OCI-LY1 (cell line): ENCODE data around the gene PGAP1.

ENCODE experiments used
- H2AFZ ChIP-seq: fragments of 200-600 bp; sonication (generic), shearing (Covaris generic); 2 replicates; pipeline ENCODE4 v1.6.0; 2014; ENCODE audit warnings: antibody characterized with exemption, mild to moderate bottlenecking, low read length
- H3F3A ChIP-seq: fragments of 200-600 bp; sonication (generic), shearing (Covaris generic); 2 replicates; pipeline ENCODE4 v1.6.0; 2014; ENCODE audit warnings: mild to moderate bottlenecking, antibody characterized with exemption, low read length, moderate library complexity; ENCODE audit not compliant: insufficient read depth
- H3K27ac ChIP-seq: fragments of 200-600 bp; sonication (generic); 2 replicates; pipeline ENCODE4 v1.5.1; 2014; ENCODE audit warnings: low read length, mixed run types, mild to moderate bottlenecking, low read depth; ENCODE audit not compliant: poor library complexity, severe bottlenecking
- H3K27me3 ChIP-seq: fragments of 200-600 bp; sonication (generic); 2 replicates; pipeline ENCODE4 v1.6.0; 2014; ENCODE audit warnings: antibody characterized with exemption, mild to moderate bottlenecking, low read length, moderate library complexity; ENCODE audit not compliant: insufficient read depth
- H3K36me3 ChIP-seq: fragments of 200-600 bp; sonication (generic); 2 replicates; pipeline ENCODE4 v1.6.1; 2014; ENCODE audit warnings: mild to moderate bottlenecking, antibody characterized with exemption, low read length, moderate library complexity, mixed read lengths; ENCODE audit not compliant: insufficient read depth
- H3K4me1 ChIP-seq: fragments of 200-600 bp; sonication (generic); 2 replicates; pipeline ENCODE4 v1.5.1; 2014; ENCODE audit warnings: mild to moderate bottlenecking, low read length, moderate library complexity; ENCODE audit not compliant: insufficient read depth, severe bottlenecking
- H3K4me2 ChIP-seq: fragments of 200-600 bp; sonication (generic), shearing (Covaris generic); 2 replicates; pipeline ENCODE4 v1.6.1; 2014; ENCODE audit warnings: low read length
- H3K4me3 ChIP-seq: fragments of 200-600 bp; sonication (generic); 2 replicates; pipeline ENCODE4 v1.5.1; 2014; ENCODE audit warnings: low read length, low read depth, mild to moderate bottlenecking, mixed read lengths; ENCODE audit not compliant: poor library complexity, severe bottlenecking
- H3K79me2 ChIP-seq: fragments of 200-600 bp; shearing (Covaris generic); 2 replicates; pipeline ENCODE4 v1.6.1; 2016; ENCODE audit warnings: mixed run types, low read length, mixed read lengths; ENCODE audit not compliant: insufficient read depth
- H3K9ac ChIP-seq: fragments of 200-600 bp; sonication (generic), shearing (Covaris generic); 2 replicates; pipeline ENCODE4 v1.6.1; 2014; ENCODE audit warnings: mild to moderate bottlenecking, low read length, mixed read lengths
- H3K9me2 ChIP-seq: fragments of 200-600 bp; sonication (generic), shearing (Covaris generic); 2 replicates; pipeline ENCODE4 v1.6.1; 2014; ENCODE audit warnings: low read depth, mild to moderate bottlenecking, low read length, mixed read lengths
- H3K9me3 ChIP-seq: fragments of 200-600 bp; shearing (Covaris generic); 2 replicates; pipeline ENCODE4 v1.6.1; 2014; ENCODE audit warnings: low read length, mixed read lengths
- H4K20me1 ChIP-seq: fragments of 200-600 bp; sonication (generic), shearing (Covaris generic); 2 replicates; pipeline ENCODE4 v1.6.0; 2016; ENCODE audit warnings: mild to moderate bottlenecking, low read length; ENCODE audit not compliant: insufficient read depth
- EZH2 ChIP-seq: fragments of 200-600 bp; sonication (generic), shearing (Covaris generic); IDR thresholded peaks from 2 replicates; pipeline ENCODE4 v1.8.0; 2017; ENCODE audit warnings: borderline replicate concordance, mixed run types, mild to moderate bottlenecking, antibody characterized with exemption, low read length, moderate library complexity, mixed read lengths
- TF ChIP-seq, protein P1 (sequence below): fragments of 200-600 bp; sonication (generic), shearing (Covaris generic); IDR thresholded peaks from 2 replicates; pipeline ENCODE4 v1.5.1; 2017; ENCODE audit warnings: mild to moderate bottlenecking, antibody characterized with exemption, low read length, moderate library complexity, mixed read lengths

The PGAP1 gene

DNA sequence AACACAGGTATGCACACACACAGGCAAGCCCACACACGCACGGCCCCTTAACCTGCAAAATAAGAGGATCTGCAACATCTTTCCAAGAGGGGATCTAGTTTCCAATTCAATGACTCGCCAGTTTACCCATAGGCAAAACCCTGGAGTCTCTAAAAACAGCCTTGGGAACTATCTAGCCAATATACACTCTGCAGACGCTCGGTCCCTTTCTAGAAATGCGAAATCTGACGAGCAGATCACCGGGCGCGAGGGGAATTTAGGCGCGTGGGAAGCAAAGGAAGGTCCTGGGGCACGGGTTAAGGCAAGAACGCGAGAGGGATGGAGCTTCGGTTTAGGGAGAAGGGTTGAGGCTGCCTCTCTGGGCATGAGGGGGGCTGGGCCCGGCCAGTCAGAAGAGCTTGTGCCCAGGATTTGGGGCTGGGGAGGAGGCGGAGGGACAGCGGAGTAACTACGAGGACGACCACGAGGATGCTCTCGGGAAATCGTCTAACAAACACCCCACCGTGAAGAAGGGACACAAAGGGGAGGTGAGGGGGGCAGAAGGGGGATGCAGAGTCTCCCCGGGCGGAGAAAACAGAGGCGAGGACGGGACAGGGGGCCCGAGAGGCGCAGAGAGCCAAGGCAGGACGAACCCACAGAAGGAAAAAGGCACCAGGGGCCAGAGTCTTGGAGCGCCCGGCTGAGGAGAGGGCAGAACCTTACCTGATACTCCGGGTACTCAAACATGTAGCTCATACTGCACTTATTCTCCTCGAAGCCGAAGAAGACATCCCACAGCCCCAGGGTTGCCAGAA lies 542 bp downstream of the PGAP1 start:
- Histone ChIP-seq H3K27ac (no peak overlapping the region), H3K9me3 (no peaks in the 10 kb centered on the region), H3K9me2 (no peaks in the 10 kb centered on the region), H3K27me3 (no peaks in the 10 kb centered on the region), H3K4me3 (peak overlapping the region; percentile 72), H3F3A (no peaks in the 10 kb centered on the region), H2AFZ (peak overlapping the region; percentile 36; the same call in 1 of the 2 replicates), H3K4me2 (peak overlapping the region; percentile 80), H3K4me1 (peaks cover 29% of the 10 kb centered on the region), H3K9ac (peak overlapping the region; percentile 75), H3K36me3 (no peaks in the 10 kb centered on the region), H3K79me2 (no peaks in the 10 kb centered on the region), H4K20me1 (no peaks in the 10 kb centered on the region)
- TF ChIP-seq EZH2 = no peak
- TF ChIP-seq, protein P1, sequence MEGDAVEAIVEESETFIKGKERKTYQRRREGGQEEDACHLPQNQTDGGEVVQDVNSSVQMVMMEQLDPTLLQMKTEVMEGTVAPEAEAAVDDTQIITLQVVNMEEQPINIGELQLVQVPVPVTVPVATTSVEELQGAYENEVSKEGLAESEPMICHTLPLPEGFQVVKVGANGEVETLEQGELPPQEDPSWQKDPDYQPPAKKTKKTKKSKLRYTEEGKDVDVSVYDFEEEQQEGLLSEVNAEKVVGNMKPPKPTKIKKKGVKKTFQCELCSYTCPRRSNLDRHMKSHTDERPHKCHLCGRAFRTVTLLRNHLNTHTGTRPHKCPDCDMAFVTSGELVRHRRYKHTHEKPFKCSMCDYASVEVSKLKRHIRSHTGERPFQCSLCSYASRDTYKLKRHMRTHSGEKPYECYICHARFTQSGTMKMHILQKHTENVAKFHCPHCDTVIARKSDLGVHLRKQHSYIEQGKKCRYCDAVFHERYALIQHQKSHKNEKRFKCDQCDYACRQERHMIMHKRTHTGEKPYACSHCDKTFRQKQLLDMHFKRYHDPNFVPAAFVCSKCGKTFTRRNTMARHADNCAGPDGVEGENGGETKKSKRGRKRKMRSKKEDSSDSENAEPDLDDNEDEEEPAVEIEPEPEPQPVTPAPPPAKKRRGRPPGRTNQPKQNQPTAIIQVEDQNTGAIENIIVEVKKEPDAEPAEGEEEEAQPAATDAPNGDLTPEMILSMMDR = no peak

DNA sequence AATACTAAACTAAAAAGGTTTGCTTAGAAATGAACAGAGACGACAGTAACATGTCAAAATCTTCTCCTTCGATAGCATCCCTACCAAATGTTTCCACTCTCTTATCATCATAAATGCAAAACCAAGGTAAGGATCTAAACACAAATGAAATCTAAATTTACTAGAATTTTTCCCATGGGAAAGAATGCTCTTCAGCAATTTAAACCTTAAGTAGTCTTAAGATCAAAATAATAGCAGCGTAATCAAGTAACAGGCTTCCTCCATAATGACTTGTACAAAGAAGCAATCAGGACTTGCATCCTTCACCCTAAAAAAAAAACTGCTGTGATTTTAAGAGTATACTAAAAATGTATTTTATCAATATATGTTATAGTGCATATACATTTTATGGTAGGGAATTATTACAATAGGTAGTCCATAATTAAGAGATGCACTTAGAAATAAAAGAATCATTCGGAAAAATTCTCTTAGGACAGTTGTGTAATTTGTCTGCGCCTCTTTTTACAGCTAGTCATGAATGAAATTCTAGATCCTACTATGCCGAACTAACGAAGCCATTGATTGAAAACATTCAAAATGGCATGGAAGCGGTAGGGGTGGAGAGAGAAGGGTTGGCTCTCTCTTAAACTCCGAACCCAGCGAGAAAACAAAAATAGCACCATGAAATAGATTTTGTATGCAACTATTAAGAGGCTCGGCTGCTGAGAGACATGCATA lies 1.3 kb downstream of the PGAP1 start:
- Histone ChIP-seq H4K20me1 (no peaks in the 10 kb centered on the region), H3K9me2 (no peaks in the 10 kb centered on the region), H3K27ac (no peak overlapping the region), H3F3A (no peaks in the 10 kb centered on the region), H3K9me3 (no peaks in the 10 kb centered on the region), H3K27me3 (no peaks in the 10 kb centered on the region), H3K36me3 (no peaks in the 10 kb centered on the region), H3K4me3 (peak overlapping the region; percentile 72), H3K4me2 (peak overlapping the region; percentile 80), H3K79me2 (no peaks in the 10 kb centered on the region), H3K4me1 (peaks cover 29% of the 10 kb centered on the region), H2AFZ (no peak overlapping the region), H3K9ac (peak overlapping the region; percentile 75; the same call in 1 of the 2 replicates)
- TF ChIP-seq EZH2 = no peak
- TF ChIP-seq, protein P1 = no peak

DNA sequence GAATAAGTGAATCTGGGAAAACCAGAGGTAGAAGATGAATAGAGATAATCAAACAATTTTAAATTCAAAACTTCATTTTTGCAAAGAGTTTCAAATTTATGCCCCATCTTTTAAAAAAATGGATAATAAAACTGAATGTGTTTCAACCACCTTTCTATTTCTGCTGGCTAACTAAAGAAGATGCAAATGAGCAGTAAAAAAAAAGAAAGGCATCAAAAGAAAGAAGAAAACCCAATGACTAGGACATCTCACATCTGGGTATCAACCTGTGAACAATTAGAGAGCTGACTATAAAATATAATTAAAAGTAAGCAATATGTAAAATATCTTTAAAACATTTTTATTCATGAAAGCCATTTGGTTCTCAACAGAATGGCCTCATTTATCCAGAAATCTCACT lies 2.5 kb downstream of the PGAP1 start:
- H3K27me3 ChIP-seq = no peaks in the 10 kb centered on the region
- no peaks in the 10 kb centered on the region for H3K9me2 ChIP-seq
- H3K27ac ChIP-seq = no peak overlapping the region
- no peak overlapping the region for H2AFZ ChIP-seq
- H3K36me3 ChIP-seq = no peaks in the 10 kb centered on the region
- no peaks in the 10 kb centered on the region for H3K9me3 ChIP-seq
- H3K9ac ChIP-seq = no peak overlapping the region
- no peak overlapping the region for H3K4me3 ChIP-seq
- no peaks in the 10 kb centered on the region for H3K79me2 ChIP-seq
- no peak overlapping the region for H3K4me2 ChIP-seq
- no peaks in the 10 kb centered on the region for H4K20me1 ChIP-seq
- H3K4me1 ChIP-seq = peaks cover 29% of the 10 kb centered on the region
- no peaks in the 10 kb centered on the region for H3F3A ChIP-seq
- TF ChIP-seq EZH2 = no peak
- TF ChIP-seq, protein P1 = no peak
